Fibroblast of lung (primary cell): ENCODE data around the gene UPK3B.
"Not testable (repeated sequence)": the region's sequence is repeated elsewhere in the genome, so short reads cannot be mapped to it uniquely, and the experiment has no call there.

Experiments
- EZH2 ChIP-seq: IDR thresholded peaks from 2 replicates; pipeline ENCODE4 v1.5.1; 2012; ENCODE audit warnings: low read length, control low read depth, mild to moderate bottlenecking; ENCODE audit errors: missing control alignments
- TF ChIP-seq, protein P1 (sequence below), 2 donors: IDR thresholded peaks in 1 of 2; conservative IDR thresholded peaks in 1 of 2; 1 replicate in 1 of 2; 2 replicates in 1 of 2; pipeline ENCODE4 v1.5.1; 2011 to 2012; ENCODE audit warnings: low read length in 2 of 2, control low read depth in 1 of 2, inconsistent platforms in 1 of 2, low read depth in 1 of 2, mild to moderate bottlenecking in 1 of 2

DNA sequence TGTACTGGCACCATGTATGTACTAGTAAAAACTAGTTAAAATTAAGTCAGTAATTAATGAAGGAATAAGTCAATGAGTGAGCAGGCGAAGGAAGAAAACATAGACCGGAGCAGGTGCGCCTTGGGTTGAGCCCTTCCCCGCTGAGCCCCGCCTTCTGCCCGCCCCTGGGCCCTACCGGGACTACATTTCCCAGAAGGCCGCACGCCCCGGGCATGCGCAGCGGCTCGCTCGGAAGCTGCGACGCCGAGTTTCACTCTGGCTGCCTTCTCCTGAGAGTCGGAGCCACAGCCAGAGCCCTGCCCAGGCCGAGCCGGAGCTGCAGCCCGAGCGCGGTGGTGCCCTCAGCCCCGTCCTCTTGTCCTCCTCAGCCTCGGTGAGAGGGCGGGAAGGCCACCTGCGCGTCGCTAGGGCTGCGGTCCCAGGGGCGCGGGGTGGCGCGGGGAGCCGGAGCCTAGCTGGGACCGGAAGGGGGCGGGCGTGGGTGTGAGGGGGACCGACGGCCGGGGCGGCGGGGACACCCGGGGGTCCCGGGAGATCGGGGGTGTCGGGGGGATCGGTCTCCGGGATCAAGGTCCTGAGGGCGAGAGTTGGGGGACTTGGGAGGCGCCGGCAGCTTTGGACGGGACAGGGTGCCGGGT is 48.8 kb upstream of the UPK3B start, which contains the start of gene DTX2:
- TF ChIP-seq, protein P1, sequence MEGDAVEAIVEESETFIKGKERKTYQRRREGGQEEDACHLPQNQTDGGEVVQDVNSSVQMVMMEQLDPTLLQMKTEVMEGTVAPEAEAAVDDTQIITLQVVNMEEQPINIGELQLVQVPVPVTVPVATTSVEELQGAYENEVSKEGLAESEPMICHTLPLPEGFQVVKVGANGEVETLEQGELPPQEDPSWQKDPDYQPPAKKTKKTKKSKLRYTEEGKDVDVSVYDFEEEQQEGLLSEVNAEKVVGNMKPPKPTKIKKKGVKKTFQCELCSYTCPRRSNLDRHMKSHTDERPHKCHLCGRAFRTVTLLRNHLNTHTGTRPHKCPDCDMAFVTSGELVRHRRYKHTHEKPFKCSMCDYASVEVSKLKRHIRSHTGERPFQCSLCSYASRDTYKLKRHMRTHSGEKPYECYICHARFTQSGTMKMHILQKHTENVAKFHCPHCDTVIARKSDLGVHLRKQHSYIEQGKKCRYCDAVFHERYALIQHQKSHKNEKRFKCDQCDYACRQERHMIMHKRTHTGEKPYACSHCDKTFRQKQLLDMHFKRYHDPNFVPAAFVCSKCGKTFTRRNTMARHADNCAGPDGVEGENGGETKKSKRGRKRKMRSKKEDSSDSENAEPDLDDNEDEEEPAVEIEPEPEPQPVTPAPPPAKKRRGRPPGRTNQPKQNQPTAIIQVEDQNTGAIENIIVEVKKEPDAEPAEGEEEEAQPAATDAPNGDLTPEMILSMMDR (conservative IDR thresholded peaks at IDR 0.05 in 1 of 2, IDR thresholded peaks at IDR 0.05 in 1 of 2; ENCODE audit: low read depth in 1 of 2, low read length in 2 of 2) = not testable (repeated sequence)
- TF ChIP-seq EZH2 = not testable (repeated sequence)
